ENCODE data around the gene CST8.

DNA sequence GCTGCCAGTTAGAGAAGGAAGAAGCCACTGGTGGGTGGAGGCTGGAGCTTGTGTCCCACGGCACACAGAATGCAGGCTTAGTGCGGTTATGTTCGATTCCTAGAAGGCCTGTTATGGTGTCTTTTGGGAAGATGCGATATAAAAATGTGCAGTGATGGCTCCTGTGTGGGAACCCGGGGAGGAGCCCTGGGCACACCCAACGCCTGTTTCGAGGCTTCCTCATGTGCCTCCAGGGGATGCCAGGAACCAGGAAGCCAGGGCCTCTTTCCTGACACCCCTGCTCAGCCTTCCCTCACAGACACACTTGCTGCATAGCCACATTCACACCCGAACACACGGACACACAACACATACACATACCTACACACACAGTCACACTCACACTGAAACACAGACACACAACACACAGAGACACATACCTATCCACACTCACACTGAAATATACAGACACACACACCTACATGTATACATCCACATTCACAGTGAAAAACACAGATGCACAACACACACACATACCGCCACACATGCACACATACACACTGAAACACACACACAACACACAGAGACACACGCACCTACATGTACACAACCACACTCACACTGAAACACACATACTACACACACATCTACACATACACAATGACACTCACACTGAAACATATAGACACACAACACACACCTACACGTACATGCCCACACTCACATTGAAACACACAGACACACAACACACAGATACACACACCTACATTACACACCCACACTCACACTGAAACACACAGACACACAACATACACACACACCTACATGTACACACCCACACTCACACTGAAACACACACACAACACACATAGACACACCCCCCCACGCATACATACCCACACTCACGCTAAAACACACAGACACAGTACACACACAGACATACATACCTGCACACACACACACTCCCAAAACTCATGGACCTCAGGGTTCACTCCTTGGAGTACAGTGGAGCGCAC is 37.1 kb upstream of the CST8 start:
- TF ChIP-seq CTCF (IDR thresholded peaks at IDR 0.05) (no peak), POLR2A (IDR thresholded peaks at IDR 0.05) (no peak)
